Measurements from ENCODE around the gene UQCRHL.

- TF ChIP-seq EP300 (IDR thresholded peaks at IDR 0.05) (no peak), POLR2A (IDR thresholded peaks at IDR 0.05) (no peak)
- TF ChIP-seq, protein P1, sequence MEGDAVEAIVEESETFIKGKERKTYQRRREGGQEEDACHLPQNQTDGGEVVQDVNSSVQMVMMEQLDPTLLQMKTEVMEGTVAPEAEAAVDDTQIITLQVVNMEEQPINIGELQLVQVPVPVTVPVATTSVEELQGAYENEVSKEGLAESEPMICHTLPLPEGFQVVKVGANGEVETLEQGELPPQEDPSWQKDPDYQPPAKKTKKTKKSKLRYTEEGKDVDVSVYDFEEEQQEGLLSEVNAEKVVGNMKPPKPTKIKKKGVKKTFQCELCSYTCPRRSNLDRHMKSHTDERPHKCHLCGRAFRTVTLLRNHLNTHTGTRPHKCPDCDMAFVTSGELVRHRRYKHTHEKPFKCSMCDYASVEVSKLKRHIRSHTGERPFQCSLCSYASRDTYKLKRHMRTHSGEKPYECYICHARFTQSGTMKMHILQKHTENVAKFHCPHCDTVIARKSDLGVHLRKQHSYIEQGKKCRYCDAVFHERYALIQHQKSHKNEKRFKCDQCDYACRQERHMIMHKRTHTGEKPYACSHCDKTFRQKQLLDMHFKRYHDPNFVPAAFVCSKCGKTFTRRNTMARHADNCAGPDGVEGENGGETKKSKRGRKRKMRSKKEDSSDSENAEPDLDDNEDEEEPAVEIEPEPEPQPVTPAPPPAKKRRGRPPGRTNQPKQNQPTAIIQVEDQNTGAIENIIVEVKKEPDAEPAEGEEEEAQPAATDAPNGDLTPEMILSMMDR (IDR thresholded peaks at IDR 0.05): no peak
These were observed 40.4 kb upstream of the UQCRHL start for GRCh38 chr1:15847893-15848142.
